Astrocyte of the cerebellum (primary cell): ENCODE data around the gene FGD5.

ENCODE experiments used
- DNase-seq: peaks from one replicate; pipeline ENCODE4 v3.0.0-alpha.2; 2011; ENCODE audit warnings: low read depth
- H3K4me3 ChIP-seq: 2 replicates; pipeline ENCODE4 v1.5.1; 2011; ENCODE audit warnings: mild to moderate bottlenecking, low read depth, low read length, moderate library complexity
- CTCF ChIP-seq: IDR thresholded peaks from 2 replicates; pipeline ENCODE4 v1.5.1; 2012; ENCODE audit warnings: low read length, low read depth, moderate library complexity, mild to moderate bottlenecking; ENCODE audit errors: missing control alignments
- in situ Hi-C: cut with HindIII; loops from 2 replicates; pipeline ENCODE4 v1.10.0; 2017; ENCODE audit warnings: low sequenced_read_pairs

The FGD5 gene

GRCh38 chr3:14794435-14794834 lies 24.3 kb upstream of the FGD5 start:
- H3K4me3 ChIP-seq, result no peak overlapping the region
- no peak for DNase-seq
- in situ Hi-C loops, result no loop called here
- no peak for TF ChIP-seq CTCF

- no peak for DNase-seq
- in situ Hi-C loops, result no loop called here
- no peak for TF ChIP-seq CTCF
- H3K4me3 ChIP-seq, result no peak overlapping the region
Measured at GRCh38 chr3:14795996-14796395, 22.8 kb upstream of the FGD5 start.

GRCh38 chr3:14796403-14797077 lies 22.2 kb upstream of the FGD5 start:
- no peak for DNase-seq
- TF ChIP-seq CTCF, result no peak
- in situ Hi-C loops, result no loop called here
- no peak overlapping the region for H3K4me3 ChIP-seq

- no peak overlapping the region for H3K4me3 ChIP-seq
- no peak for DNase-seq
- in situ Hi-C loops, result no loop called here
- no peak for TF ChIP-seq CTCF
Measured at GRCh38 chr3:14797731-14798130, 21.0 kb upstream of the FGD5 start.

- DNase-seq, result no peak
- no peak for TF ChIP-seq CTCF
- in situ Hi-C loops, result no loop called here
- H3K4me3 ChIP-seq, result no peak overlapping the region
Measured at GRCh38 chr3:14798231-14798630, 20.5 kb upstream of the FGD5 start.

- no peak for DNase-seq
- in situ Hi-C loops, result no loop called here
- no peak overlapping the region for H3K4me3 ChIP-seq
- no peak for TF ChIP-seq CTCF
Measured at GRCh38 chr3:14799146-14799545, 19.6 kb upstream of the FGD5 start.
